Pulmonary artery endothelial cell (primary cell): ENCODE measurements around the gene UBE2G1. TPM values are rescaled to one million over a fixed set of nuclear protein-coding genes. Genes with fewer than 3 reads are reported as not detected.
"Not testable (repeated sequence)": the region's sequence is repeated elsewhere in the genome, so short reads cannot be mapped to it uniquely, and the experiment has no call there.

Experiments used
- DNase-seq: peaks from one replicate; pipeline ENCODE4 v3.0.0-alpha.2; 2011; ENCODE audit warnings: low read depth, low spot score
- total RNA-seq: library from RNA; depleted of rRNA; stranded (reverse); fragments of >200 nt; gene quantifications from 2 replicates; pipeline ENCODE4 v1.2.3, GENCODE V29; 2014

The UBE2G1 gene
- total RNA-seq, 1 donor from 2014 or later = 38.1 TPM

GRCh38 chr17:4305224-4305623 lies 61.3 kb downstream of the UBE2G1 start:
- no peak for DNase-seq

- DNase-seq = peak; percentile 20
Measured at GRCh38 chr17:4304417-4305027, 62.0 kb downstream of the UBE2G1 start.

- no peak for DNase-seq
Measured at GRCh38 chr17:4301066-4301465, 65.4 kb downstream of the UBE2G1 start.

- no peak for DNase-seq
Measured at GRCh38 chr17:4297351-4297750, 69.1 kb downstream of the UBE2G1 start.

GRCh38 chr17:4295686-4296085 lies 70.8 kb downstream of the UBE2G1 start:
- no peak for DNase-seq

GRCh38 chr17:4293572-4293971 lies 72.9 kb downstream of the UBE2G1 start:
- no peak for DNase-seq

- no peak for DNase-seq
Measured at GRCh38 chr17:4287710-4288109, 78.8 kb downstream of the UBE2G1 start.

GRCh38 chr17:4276514-4276913 lies 90.0 kb downstream of the UBE2G1 start:
- no peak for DNase-seq

GRCh38 chr17:4272972-4273368 lies 93.5 kb downstream of the UBE2G1 start:
- DNase-seq = no peak

- no peak for DNase-seq
Measured at GRCh38 chr17:4272213-4272971, 94.1 kb downstream of the UBE2G1 start.

- no peak for DNase-seq
Measured at GRCh38 chr17:4270736-4271135, 95.7 kb downstream of the UBE2G1 start.

- no peak for DNase-seq
Measured at GRCh38 chr17:4269915-4270314, 96.6 kb downstream of the UBE2G1 start.

GRCh38 chr17:4267402-4267801 lies 99.1 kb downstream of the UBE2G1 start:
- DNase-seq = no peak

- no peak for DNase-seq
Measured at GRCh38 chr17:4266550-4266949, 99.9 kb downstream of the UBE2G1 start.

- peak; percentile 69 for DNase-seq
Measured at GRCh38 chr17:4263282-4264215, 102.9 kb downstream of the UBE2G1 start, which contains the start of gene ANKFY1. TSS of gene ANKFY1 (minus strand) at chr17:4263979. CDS start at chr17:4263941, 38 bp downstream.

GRCh38 chr17:4262703-4263102 lies 103.8 kb downstream of the UBE2G1 start:
- no peak for DNase-seq

GRCh38 chr17:4261452-4261851 lies 105.0 kb downstream of the UBE2G1 start:
- DNase-seq = no peak

- DNase-seq = no peak
Measured at GRCh38 chr17:4258867-4259266, 107.6 kb downstream of the UBE2G1 start.

GRCh38 chr17:4256952-4257351 lies 109.5 kb downstream of the UBE2G1 start:
- DNase-seq = no peak

GRCh38 chr17:4255271-4255670 lies 111.2 kb downstream of the UBE2G1 start:
- not testable (repeated sequence) for DNase-seq

GRCh38 chr17:4250887-4251286 lies 115.6 kb downstream of the UBE2G1 start:
- DNase-seq = no peak
